OCI-LY1 (cell line): ENCODE results near the gene ATP13A4.

Experiments used
- H2AFZ ChIP-seq: fragments of 200-600 bp; sonication (generic), shearing (Covaris generic); 2 replicates; pipeline ENCODE4 v1.6.0; 2014; ENCODE audit warnings: antibody characterized with exemption, mild to moderate bottlenecking, low read length
- H3F3A ChIP-seq: fragments of 200-600 bp; sonication (generic), shearing (Covaris generic); 2 replicates; pipeline ENCODE4 v1.6.0; 2014; ENCODE audit warnings: mild to moderate bottlenecking, antibody characterized with exemption, low read length, moderate library complexity; ENCODE audit not compliant: insufficient read depth
- H3K27ac ChIP-seq: fragments of 200-600 bp; sonication (generic); 2 replicates; pipeline ENCODE4 v1.5.1; 2014; ENCODE audit warnings: low read length, mixed run types, mild to moderate bottlenecking, low read depth; ENCODE audit not compliant: poor library complexity, severe bottlenecking
- H3K27me3 ChIP-seq: fragments of 200-600 bp; sonication (generic); 2 replicates; pipeline ENCODE4 v1.6.0; 2014; ENCODE audit warnings: antibody characterized with exemption, mild to moderate bottlenecking, low read length, moderate library complexity; ENCODE audit not compliant: insufficient read depth
- H3K36me3 ChIP-seq: fragments of 200-600 bp; sonication (generic); 2 replicates; pipeline ENCODE4 v1.6.1; 2014; ENCODE audit warnings: mild to moderate bottlenecking, antibody characterized with exemption, low read length, moderate library complexity, mixed read lengths; ENCODE audit not compliant: insufficient read depth
- H3K4me1 ChIP-seq: fragments of 200-600 bp; sonication (generic); 2 replicates; pipeline ENCODE4 v1.5.1; 2014; ENCODE audit warnings: mild to moderate bottlenecking, low read length, moderate library complexity; ENCODE audit not compliant: insufficient read depth, severe bottlenecking
- H3K4me2 ChIP-seq: fragments of 200-600 bp; sonication (generic), shearing (Covaris generic); 2 replicates; pipeline ENCODE4 v1.6.1; 2014; ENCODE audit warnings: low read length
- H3K4me3 ChIP-seq: fragments of 200-600 bp; sonication (generic); 2 replicates; pipeline ENCODE4 v1.5.1; 2014; ENCODE audit warnings: low read length, low read depth, mild to moderate bottlenecking, mixed read lengths; ENCODE audit not compliant: poor library complexity, severe bottlenecking
- H3K79me2 ChIP-seq: fragments of 200-600 bp; shearing (Covaris generic); 2 replicates; pipeline ENCODE4 v1.6.1; 2016; ENCODE audit warnings: mixed run types, low read length, mixed read lengths; ENCODE audit not compliant: insufficient read depth
- H3K9ac ChIP-seq: fragments of 200-600 bp; sonication (generic), shearing (Covaris generic); 2 replicates; pipeline ENCODE4 v1.6.1; 2014; ENCODE audit warnings: mild to moderate bottlenecking, low read length, mixed read lengths
- H3K9me2 ChIP-seq: fragments of 200-600 bp; sonication (generic), shearing (Covaris generic); 2 replicates; pipeline ENCODE4 v1.6.1; 2014; ENCODE audit warnings: low read depth, mild to moderate bottlenecking, low read length, mixed read lengths
- H3K9me3 ChIP-seq: fragments of 200-600 bp; shearing (Covaris generic); 2 replicates; pipeline ENCODE4 v1.6.1; 2014; ENCODE audit warnings: low read length, mixed read lengths
- H4K20me1 ChIP-seq: fragments of 200-600 bp; sonication (generic), shearing (Covaris generic); 2 replicates; pipeline ENCODE4 v1.6.0; 2016; ENCODE audit warnings: mild to moderate bottlenecking, low read length; ENCODE audit not compliant: insufficient read depth
- EZH2 ChIP-seq: fragments of 200-600 bp; sonication (generic), shearing (Covaris generic); IDR thresholded peaks from 2 replicates; pipeline ENCODE4 v1.8.0; 2017; ENCODE audit warnings: borderline replicate concordance, mixed run types, mild to moderate bottlenecking, antibody characterized with exemption, low read length, moderate library complexity, mixed read lengths
- TF ChIP-seq, protein P1 (sequence below): fragments of 200-600 bp; sonication (generic), shearing (Covaris generic); IDR thresholded peaks from 2 replicates; pipeline ENCODE4 v1.5.1; 2017; ENCODE audit warnings: mild to moderate bottlenecking, antibody characterized with exemption, low read length, moderate library complexity, mixed read lengths

Gene ATP13A4

GRCh38 chr3:193483988-193484539 is 70.6 kb downstream of the ATP13A4 start:
- H3K4me2 ChIP-seq, result no peak overlapping the region
- no peaks in the 10 kb centered on the region for H3K79me2 ChIP-seq
- no peaks in the 10 kb centered on the region for H3K9me2 ChIP-seq
- no peak overlapping the region for H3K4me3 ChIP-seq
- H3K27me3 ChIP-seq, result no peaks in the 10 kb centered on the region
- H3K36me3 ChIP-seq, result no peaks in the 10 kb centered on the region
- TF ChIP-seq EZH2, result no peak
- TF ChIP-seq, protein P1, sequence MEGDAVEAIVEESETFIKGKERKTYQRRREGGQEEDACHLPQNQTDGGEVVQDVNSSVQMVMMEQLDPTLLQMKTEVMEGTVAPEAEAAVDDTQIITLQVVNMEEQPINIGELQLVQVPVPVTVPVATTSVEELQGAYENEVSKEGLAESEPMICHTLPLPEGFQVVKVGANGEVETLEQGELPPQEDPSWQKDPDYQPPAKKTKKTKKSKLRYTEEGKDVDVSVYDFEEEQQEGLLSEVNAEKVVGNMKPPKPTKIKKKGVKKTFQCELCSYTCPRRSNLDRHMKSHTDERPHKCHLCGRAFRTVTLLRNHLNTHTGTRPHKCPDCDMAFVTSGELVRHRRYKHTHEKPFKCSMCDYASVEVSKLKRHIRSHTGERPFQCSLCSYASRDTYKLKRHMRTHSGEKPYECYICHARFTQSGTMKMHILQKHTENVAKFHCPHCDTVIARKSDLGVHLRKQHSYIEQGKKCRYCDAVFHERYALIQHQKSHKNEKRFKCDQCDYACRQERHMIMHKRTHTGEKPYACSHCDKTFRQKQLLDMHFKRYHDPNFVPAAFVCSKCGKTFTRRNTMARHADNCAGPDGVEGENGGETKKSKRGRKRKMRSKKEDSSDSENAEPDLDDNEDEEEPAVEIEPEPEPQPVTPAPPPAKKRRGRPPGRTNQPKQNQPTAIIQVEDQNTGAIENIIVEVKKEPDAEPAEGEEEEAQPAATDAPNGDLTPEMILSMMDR, result no peak
- H3K9me3 ChIP-seq, result peaks cover 4% of the 10 kb centered on the region; the same call in 1 of the 2 replicates
- H2AFZ ChIP-seq, result no peak overlapping the region
- no peaks in the 10 kb centered on the region for H4K20me1 ChIP-seq
- H3F3A ChIP-seq, result no peaks in the 10 kb centered on the region
- no peak overlapping the region for H3K9ac ChIP-seq
- no peaks in the 10 kb centered on the region for H3K4me1 ChIP-seq
- no peak overlapping the region for H3K27ac ChIP-seq

DNA sequence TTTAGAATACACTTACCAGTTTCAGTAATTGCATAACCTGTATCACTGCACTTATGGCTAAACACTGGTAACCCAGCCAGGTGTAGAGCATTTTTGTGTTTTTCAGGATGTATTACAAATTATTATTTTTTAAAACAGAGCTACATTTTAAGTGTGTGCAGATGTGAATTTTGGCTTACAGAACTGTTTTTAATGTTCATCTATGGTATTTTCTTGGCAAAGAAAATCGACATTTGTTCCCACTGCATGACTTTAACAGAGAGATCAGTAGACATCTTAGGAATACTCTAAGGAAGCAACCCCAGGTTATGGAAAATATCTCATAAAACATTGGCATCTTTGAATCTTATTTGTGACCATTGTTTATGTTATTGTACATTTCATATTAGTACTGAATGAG is 73.3 kb downstream of the ATP13A4 start:
- Histone ChIP-seq H3K4me1 (no peaks in the 10 kb centered on the region), H3K9ac (no peak overlapping the region), H3K79me2 (no peaks in the 10 kb centered on the region), H3K9me2 (no peaks in the 10 kb centered on the region), H3K9me3 (peaks cover 4% of the 10 kb centered on the region; the same call in 1 of the 2 replicates), H3K27me3 (no peaks in the 10 kb centered on the region), H2AFZ (no peak overlapping the region), H3K4me2 (no peak overlapping the region), H3K27ac (no peak overlapping the region), H3K36me3 (no peaks in the 10 kb centered on the region), H4K20me1 (no peaks in the 10 kb centered on the region), H3F3A (no peaks in the 10 kb centered on the region), H3K4me3 (no peak overlapping the region)
- TF ChIP-seq, protein P1, result no peak
- no peak for TF ChIP-seq EZH2

GRCh38 chr3:193474446-193474845 is 80.2 kb downstream of the ATP13A4 start:
- no peak overlapping the region for H2AFZ ChIP-seq
- no peaks in the 10 kb centered on the region for H3K27me3 ChIP-seq
- TF ChIP-seq, protein P1, result no peak
- no peak for TF ChIP-seq EZH2
- H3K4me1 ChIP-seq, result no peaks in the 10 kb centered on the region
- H3K9ac ChIP-seq, result no peak overlapping the region
- no peaks in the 10 kb centered on the region for H3K36me3 ChIP-seq
- H3K4me2 ChIP-seq, result no peak overlapping the region
- no peaks in the 10 kb centered on the region for H3K9me3 ChIP-seq
- H3K9me2 ChIP-seq, result no peaks in the 10 kb centered on the region
- H3F3A ChIP-seq, result no peaks in the 10 kb centered on the region
- no peaks in the 10 kb centered on the region for H3K79me2 ChIP-seq
- no peak overlapping the region for H3K27ac ChIP-seq
- H3K4me3 ChIP-seq, result no peak overlapping the region
- no peaks in the 10 kb centered on the region for H4K20me1 ChIP-seq
